Measurements from ENCODE around the gene SLC44A4.
"Not testable (repeated sequence)": the region's sequence is repeated elsewhere in the genome, so short reads cannot be mapped to it uniquely, and the experiment has no call there.

Gene SLC44A4

GRCh38 chr6:31865205-31866118, 13.3 kb downstream of the SLC44A4 start:
- TF ChIP-seq CTCF (conservative IDR thresholded peaks at IDR 0.05; ENCODE audit: control insufficient read depth, insufficient read depth, low read depth, low read length) = no peak
- no peak overlapping the region for H3K4me3 ChIP-seq (ENCODE audit: control insufficient read depth, low read depth, low read length)
- DNase-seq (ENCODE audit: low read depth) = no peak

DNA sequence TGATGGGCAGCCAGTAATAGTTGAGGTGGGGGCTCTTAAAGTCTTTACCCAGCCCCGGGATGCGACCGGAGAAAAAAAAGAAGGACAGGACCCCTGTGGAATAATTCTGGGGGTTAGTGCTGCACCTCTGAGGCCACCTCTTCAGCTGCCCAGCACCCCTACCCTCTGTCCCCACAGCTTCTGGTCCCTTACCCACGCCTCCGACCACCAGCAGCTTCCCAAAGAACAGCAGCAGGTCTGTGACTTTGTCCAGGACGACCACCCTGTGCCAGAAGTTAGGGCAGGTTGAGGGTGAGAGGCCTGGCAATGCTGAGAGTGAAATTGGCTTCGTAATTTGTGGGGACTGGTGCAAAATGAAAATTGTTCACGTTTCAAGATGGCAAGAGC, 14.0 kb downstream of the SLC44A4 start:
- no peak for TF ChIP-seq CTCF (conservative IDR thresholded peaks at IDR 0.05; ENCODE audit: control insufficient read depth, insufficient read depth, low read depth, low read length)
- H3K4me3 ChIP-seq (ENCODE audit: control insufficient read depth, low read depth, low read length) = no peak overlapping the region
- no peak for DNase-seq (ENCODE audit: low read depth)

GRCh38 chr6:31864123-31864562, 14.7 kb downstream of the SLC44A4 start:
- peak overlapping the region; percentile 85 for H3K4me3 ChIP-seq (ENCODE audit: control insufficient read depth, low read depth, low read length)
- not testable (repeated sequence) for DNase-seq (ENCODE audit: low read depth)

- no peak for TF ChIP-seq CTCF (conservative IDR thresholded peaks at IDR 0.05; ENCODE audit: control insufficient read depth, insufficient read depth, low read depth, low read length)
- H3K4me3 ChIP-seq (ENCODE audit: control insufficient read depth, low read depth, low read length) = peak within 1 kb of the TSS; percentile 90
- DNase-seq (ENCODE audit: low read depth) = peak; percentile 100
Measured at GRCh38 chr6:31862344-31863235, 16.2 kb downstream of the SLC44A4 start, which contains the start of gene NEU1. NEU1 (minus strand) TSS chr6:31862821; CDS start chr6:31862776, 45 bp downstream.

DNA sequence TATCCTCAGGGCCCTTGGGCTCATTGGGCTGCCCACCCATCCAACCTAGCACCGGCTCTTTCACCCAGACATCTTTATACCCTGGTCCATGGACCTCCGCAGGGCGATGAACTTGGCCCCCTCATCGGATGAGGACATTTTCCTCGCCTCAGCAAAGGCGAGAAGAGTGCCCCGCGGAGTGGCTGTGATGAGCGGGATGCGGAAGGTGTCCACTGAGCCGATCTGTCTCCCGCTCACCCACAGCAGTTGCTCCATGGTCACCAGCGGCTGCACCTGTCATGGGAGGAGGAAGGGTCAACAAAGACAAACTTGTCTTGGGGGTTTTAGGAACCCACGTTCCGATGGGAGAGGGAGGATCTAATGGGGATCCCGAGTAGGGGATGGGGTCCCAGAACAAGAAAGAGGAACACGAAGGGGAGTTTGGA, 16.9 kb downstream of the SLC44A4 start:
- no peak for TF ChIP-seq CTCF (conservative IDR thresholded peaks at IDR 0.05; ENCODE audit: control insufficient read depth, insufficient read depth, low read depth, low read length)
- DNase-seq (ENCODE audit: low read depth) = no peak
- H3K4me3 ChIP-seq (ENCODE audit: control insufficient read depth, low read depth, low read length) = peak overlapping the region; percentile 90

DNA sequence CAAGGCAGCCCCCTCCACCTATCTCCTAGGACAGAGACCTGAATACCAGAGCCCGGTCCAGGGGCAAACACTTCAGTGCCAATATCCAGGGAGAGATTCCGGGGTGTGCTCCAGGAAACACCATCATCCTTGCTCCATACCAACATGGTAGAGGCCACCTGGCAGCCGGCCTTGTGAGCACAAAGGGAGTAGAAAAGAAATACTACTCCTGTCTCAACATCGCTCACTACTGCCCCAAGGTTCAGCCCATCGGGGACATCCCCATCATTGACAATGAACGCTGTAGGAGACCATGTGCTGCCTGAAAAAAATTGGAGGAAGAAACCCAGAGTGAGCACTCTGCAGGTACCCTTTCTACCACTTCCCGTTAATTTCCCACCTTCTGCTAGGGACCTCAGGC, 17.6 kb downstream of the SLC44A4 start:
- no peak for TF ChIP-seq CTCF (conservative IDR thresholded peaks at IDR 0.05; ENCODE audit: control insufficient read depth, insufficient read depth, low read depth, low read length)
- no peak for DNase-seq (ENCODE audit: low read depth)
- no peak overlapping the region for H3K4me3 ChIP-seq (ENCODE audit: control insufficient read depth, low read depth, low read length)

DNA sequence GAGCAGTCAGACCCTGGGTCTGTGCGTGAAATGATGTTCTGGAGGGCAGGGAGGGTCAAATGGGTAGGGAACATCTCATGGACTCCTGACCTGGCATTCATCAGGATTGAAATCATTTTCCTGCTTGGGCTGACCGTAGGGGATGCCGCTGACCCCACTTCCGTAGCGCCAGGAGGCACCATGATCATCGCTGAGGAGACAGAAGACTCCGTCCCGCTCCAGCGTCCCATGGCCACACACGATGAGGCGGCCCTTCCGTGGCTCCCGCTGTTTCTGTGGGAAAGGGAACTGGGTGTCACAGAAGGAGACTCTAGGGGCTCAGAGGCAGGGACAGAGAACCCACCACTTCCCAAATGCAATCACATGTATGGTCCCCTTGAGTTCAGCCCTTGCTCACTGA, 18.4 kb downstream of the SLC44A4 start:
- no peak overlapping the region for H3K4me3 ChIP-seq (ENCODE audit: control insufficient read depth, low read depth, low read length)
- no peak for DNase-seq (ENCODE audit: low read depth)
- no peak for TF ChIP-seq CTCF (conservative IDR thresholded peaks at IDR 0.05; ENCODE audit: control insufficient read depth, insufficient read depth, low read depth, low read length)

All from fibroblast of mammary gland (primary cell).